Endothelial cell of umbilical vein (primary cell): Measurements from ENCODE around the gene LAMTOR5. TPM values are rescaled to one million over a fixed set of nuclear protein-coding genes. Genes with fewer than 3 reads are reported as not detected.

Experiments
- BruUV-seq: library from RNA; stranded (reverse); fragments of 400-500 nt; replicated peaks from 2 replicates; lab custom pipeline; 2021; lab: Mats Ljungman, UMichigan
- CTCF ChIA-PET: fragments of 300-600, 350-600 bp; sonication (Branson Sonifier 250); formaldehyde crosslinking; loops from one replicate; lab custom pipeline; 2021; ENCODE audit warnings: antibody characterized with exemption, inconsistent platforms; lab: Charles Lee
- POLR2A ChIA-PET: fragments of 300-600, 350-600 bp; sonication (Branson Sonifier 250); formaldehyde crosslinking; loops from one replicate; lab custom pipeline; 2021; ENCODE audit warnings: antibody characterized with exemption, inconsistent platforms; lab: Charles Lee
- DNase-seq: peaks from one replicate; pipeline ENCODE4 v3.0.0-alpha.2; 2011; ENCODE audit warnings: low read depth, low spot score
- FAIRE-seq: peaks from 2 replicates; lab custom pipeline; 2011; peaks lifted over from hg19 to GRCh38; lab: Jason Lieb, UNC
- H2AFZ ChIP-seq: 2 replicates; pipeline ENCODE4 v1.6.0; 2012; ENCODE audit warnings: low read depth, low read length, control low read depth, inconsistent platforms
- H3K27ac ChIP-seq: 2 replicates; pipeline ENCODE4 v1.5.1; 2011; ENCODE audit warnings: low read depth, mild to moderate bottlenecking, control low read depth, low read length, moderate library complexity; ENCODE audit not compliant: insufficient read depth
- H3K27me3 ChIP-seq, 2 experiments: 2 replicates each; pipeline versions ENCODE4 v1.6.0 to v1.6.1; 2011; ENCODE audit warnings: low read length in 2 of 2, mixed read lengths in 1 of 2; ENCODE audit not compliant: control insufficient read depth in 2 of 2, insufficient read depth in 2 of 2
- H3K36me3 ChIP-seq, 2 experiments: 2 replicates in 1 of 2; 3 replicates in 1 of 2; pipeline ENCODE4 v1.5.1; 2011; ENCODE audit warnings: low read length in 2 of 2, mild to moderate bottlenecking in 1 of 2, moderate library complexity in 1 of 2; ENCODE audit not compliant: control insufficient read depth in 2 of 2, insufficient read depth in 2 of 2; ENCODE audit errors: extremely low read depth in 1 of 2
- H3K4me1 ChIP-seq: 3 replicates; pipeline ENCODE4 v1.5.1; 2011; ENCODE audit warnings: mild to moderate bottlenecking, low read length; ENCODE audit not compliant: control insufficient read depth, insufficient read depth; ENCODE audit errors: extremely low read depth
- H3K4me2 ChIP-seq: 2 replicates; pipeline ENCODE4 v1.6.1; 2011; ENCODE audit warnings: low read length, control low read depth, mixed read lengths; ENCODE audit not compliant: insufficient read depth
- H3K4me3 ChIP-seq, 3 experiments: fragments of 200-600 bp in 1 of 3; sonication (generic), shearing (Covaris generic) in 1 of 3; replicated peaks in 1 of 3; 2 replicates each; pipeline ENCODE4 v1.5.1; 2011 to 2016; ENCODE audit warnings: control low read depth in 3 of 3, low read length in 3 of 3, mild to moderate bottlenecking in 2 of 3, inconsistent platforms in 1 of 3, low read depth in 1 of 3, moderate library complexity in 1 of 3; ENCODE audit not compliant: insufficient read depth in 1 of 3
- H3K79me2 ChIP-seq: 2 replicates; pipeline ENCODE4 v1.6.0; 2012; ENCODE audit warnings: low read length, inconsistent platforms; ENCODE audit not compliant: control insufficient read depth, insufficient read depth
- H3K9ac ChIP-seq: replicated peaks from 2 replicates; pipeline ENCODE3; 2011; ENCODE audit warnings: low read length, control low read depth; ENCODE audit not compliant: insufficient read depth; ENCODE audit errors: extremely low read depth
- H3K9me1 ChIP-seq: replicated peaks from 3 replicates; pipeline ENCODE4 v1.6.0; 2011; ENCODE audit warnings: mild to moderate bottlenecking, low read length; ENCODE audit not compliant: control insufficient read depth, insufficient read depth; ENCODE audit errors: extremely low read depth
- H3K9me3 ChIP-seq: replicated peaks from 2 replicates; pipeline ENCODE4 v1.5.1; 2012; ENCODE audit warnings: low read length, inconsistent platforms; ENCODE audit not compliant: control insufficient read depth, insufficient read depth
- H4K20me1 ChIP-seq: replicated peaks from 2 replicates; pipeline ENCODE3; 2011; ENCODE audit warnings: mild to moderate bottlenecking, low read length; ENCODE audit not compliant: control insufficient read depth, insufficient read depth; ENCODE audit errors: extremely low read depth
- CTCF ChIP-seq, 2 donors: IDR thresholded peaks; 1 replicate in 1 of 2; 2 replicates in 1 of 2; pipeline ENCODE4 v1.5.1; 2011; ENCODE audit warnings: low read length in 2 of 2, mild to moderate bottlenecking in 2 of 2, moderate library complexity in 2 of 2, control low read depth in 1 of 2, inconsistent platforms in 1 of 2, low read depth in 1 of 2; ENCODE audit not compliant: insufficient read depth in 1 of 2; ENCODE audit errors: extremely low read depth in 1 of 2
- EZH2 ChIP-seq: IDR thresholded peaks from 2 replicates; pipeline ENCODE4 v1.6.1; 2012; ENCODE audit warnings: borderline replicate concordance, low read depth, mild to moderate bottlenecking, moderate library complexity, low read length, inconsistent platforms; ENCODE audit not compliant: severe bottlenecking
- FOS ChIP-seq: IDR thresholded peaks from 2 replicates; pipeline ENCODE4 v1.6.1; 2011; ENCODE audit warnings: mild to moderate bottlenecking, low read length, moderate library complexity, borderline replicate concordance; ENCODE audit not compliant: insufficient read depth
- GATA2 ChIP-seq: IDR thresholded peaks from 2 replicates; pipeline ENCODE4 v1.7.0; 2011; ENCODE audit warnings: low read depth, mild to moderate bottlenecking, moderate library complexity, mixed read lengths, low read length; ENCODE audit not compliant: insufficient read length, insufficient read depth
- JUN ChIP-seq: IDR thresholded peaks from 2 replicates; pipeline ENCODE4 v1.6.1; 2011; ENCODE audit warnings: borderline replicate concordance, low read depth; ENCODE audit not compliant: insufficient read length, insufficient read depth
- MAX ChIP-seq: IDR thresholded peaks from 2 replicates; pipeline ENCODE4 v1.6.1; 2011; ENCODE audit not compliant: insufficient read depth, insufficient read length
- MYC ChIP-seq: IDR thresholded peaks from one replicate; pipeline ENCODE4 v1.6.1; 2011; ENCODE audit warnings: mild to moderate bottlenecking, low read depth, low read length
- POLR2A ChIP-seq: IDR thresholded peaks from 2 replicates; pipeline ENCODE4 v1.6.1; 2012; ENCODE audit warnings: low read depth, mild to moderate bottlenecking, control low read depth, low read length
- POLR2AphosphoS5 ChIP-seq: IDR thresholded peaks from 2 replicates; pipeline ENCODE4 v1.6.1; 2012; ENCODE audit warnings: low read depth, mild to moderate bottlenecking, control low read depth, low read length, moderate library complexity; ENCODE audit not compliant: insufficient read depth
- dilution Hi-C: fragments of 300-500 bp; cut with MboI; formaldehyde crosslinking; loops from one replicate; pipeline ENCODE4 v1.15.0; 2019; ENCODE audit warnings: low sequenced_read_pairs; ENCODE audit not compliant: extremely low pct_ligation_motif_present
- intact Hi-C: fragments of 100-400 bp; cut with micrococcal nuclease; formaldehyde crosslinking; loops from one replicate; pipeline ENCODE4 v1.10.0; 2022
- polyA plus RNA-seq, 4 experiments: library from polyadenylated mRNA; depleted of rRNA in 3 of 4; stranded (reverse) in 3 of 4; unstranded in 1 of 4; fragments of >200 nt; gene quantifications; 2 replicates each; pipeline versions ENCODE4 v1.2.1 to v1.2.3, GENCODE V29; 2011 to 2012; ENCODE audit warnings: missing spikeins in 1 of 4
- total RNA-seq: library from RNA; stranded (reverse); gene quantifications from 2 replicates; pipeline ENCODE4 v1.2.3, GENCODE V29; 2021

The LAMTOR5 gene
- total and polyA plus RNA-seq, 2 donors (not counting 3 experiments of a cell fraction or from before 2014, with no cell fraction given) = 150 to 503 TPM

DNA sequence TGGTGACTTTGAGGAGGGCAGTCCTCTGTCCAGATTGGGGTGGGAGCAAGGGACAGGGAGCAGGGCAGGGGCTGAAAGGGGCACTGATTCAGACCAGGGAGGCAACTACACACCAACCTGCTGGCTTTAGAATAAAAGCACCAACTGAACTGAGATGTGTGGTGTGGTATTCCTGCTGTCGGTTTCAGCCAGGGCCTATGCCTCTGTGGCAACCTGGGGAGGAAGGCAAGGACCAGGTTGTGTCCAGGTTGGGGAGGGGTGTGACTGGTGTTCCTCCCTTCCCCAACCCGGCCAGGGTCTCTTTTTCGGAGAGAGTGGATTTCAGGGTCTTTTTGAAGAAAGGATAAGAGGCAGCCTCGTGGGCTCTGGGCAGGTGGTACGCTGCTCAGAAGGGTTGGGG, 49.7 kb upstream of the LAMTOR5 start:
- Histone ChIP-seq H3K9me3 (no peaks in the 10 kb centered on the region), H2AFZ (no peak overlapping the region), H3K27ac (no peak overlapping the region), H3K79me2 (no peaks in the 10 kb centered on the region), H3K9ac (no peak overlapping the region), H3K27me3 (peaks cover 0 to 12% of the 10 kb centered on the region in 2 experiments), H3K9me1 (no peaks in the 10 kb centered on the region), H3K4me1 (no peaks in the 10 kb centered on the region), H3K36me3 (no peaks in the 10 kb centered on the region), H4K20me1 (no peaks in the 10 kb centered on the region), H3K4me2 (no peak overlapping the region), H3K4me3 (no peak overlapping the region)
- no TSS peak for BruUV-seq
- ChIA-PET POLR2A (no interaction called here), CTCF (interaction anchor here (1.0 to 4.7 kb wide), 3 partner anchors 39 to 369 kb away, joined by 4 to 111 read pairs (median 4); no protein-coding TSS in a partner anchor)
- TF ChIP-seq FOS (no peak), POLR2AphosphoS5 (no peak), MYC (no peak), MAX (no peak), CTCF (IDR thresholded peaks at IDR 0.05; ENCODE audit: extremely low read depth in 1 of 2, insufficient read depth in 1 of 2, low read depth in 1 of 2, low read length in 2 of 2) (no peak), JUN (no peak), POLR2A (no peak), EZH2 (no peak), GATA2 (no peak)
- dilution Hi-C loops = no loop called here
- no peak for DNase-seq
- intact Hi-C loops = no loop called here
- FAIRE-seq = no peak
